ENCODE measurements around the gene DPP9.

GRCh38 chr19:4755459-4755858 is 31.8 kb upstream of the DPP9 start:
- TF ChIP-seq, protein P1, sequence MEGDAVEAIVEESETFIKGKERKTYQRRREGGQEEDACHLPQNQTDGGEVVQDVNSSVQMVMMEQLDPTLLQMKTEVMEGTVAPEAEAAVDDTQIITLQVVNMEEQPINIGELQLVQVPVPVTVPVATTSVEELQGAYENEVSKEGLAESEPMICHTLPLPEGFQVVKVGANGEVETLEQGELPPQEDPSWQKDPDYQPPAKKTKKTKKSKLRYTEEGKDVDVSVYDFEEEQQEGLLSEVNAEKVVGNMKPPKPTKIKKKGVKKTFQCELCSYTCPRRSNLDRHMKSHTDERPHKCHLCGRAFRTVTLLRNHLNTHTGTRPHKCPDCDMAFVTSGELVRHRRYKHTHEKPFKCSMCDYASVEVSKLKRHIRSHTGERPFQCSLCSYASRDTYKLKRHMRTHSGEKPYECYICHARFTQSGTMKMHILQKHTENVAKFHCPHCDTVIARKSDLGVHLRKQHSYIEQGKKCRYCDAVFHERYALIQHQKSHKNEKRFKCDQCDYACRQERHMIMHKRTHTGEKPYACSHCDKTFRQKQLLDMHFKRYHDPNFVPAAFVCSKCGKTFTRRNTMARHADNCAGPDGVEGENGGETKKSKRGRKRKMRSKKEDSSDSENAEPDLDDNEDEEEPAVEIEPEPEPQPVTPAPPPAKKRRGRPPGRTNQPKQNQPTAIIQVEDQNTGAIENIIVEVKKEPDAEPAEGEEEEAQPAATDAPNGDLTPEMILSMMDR (IDR thresholded peaks at IDR 0.05) = no peak
- TF ChIP-seq EZH2 (IDR thresholded peaks at IDR 0.05) = no peak

Data from neural progenitor cell (in vitro differentiated cells).